Umbilical cord (tissue), 2 donors: ENCODE measurements around the gene RHOF. TPM values are rescaled to one million over a fixed set of nuclear protein-coding genes. Genes with fewer than 3 reads are reported as not detected.
"Not testable (repeated sequence)": the region's sequence is repeated elsewhere in the genome, so short reads cannot be mapped to it uniquely, and the experiment has no call there.

Source experiments
- DNase-seq: peaks from one replicate; pipeline ENCODE4 v3.0.0-alpha.2; 2015; ENCODE audit warnings: low spot score
- total RNA-seq: library from RNA; depleted of rRNA; stranded (reverse); fragments of >200 nt; gene quantifications from one replicate; pipeline ENCODE4 v1.2.3, GENCODE V29; 2014; ENCODE audit warnings: low replicate concordance; ENCODE audit not compliant: insufficient read depth

RHOF gene
- total RNA-seq, 1 donor from 2014 or later, result 15.9 TPM

DNA sequence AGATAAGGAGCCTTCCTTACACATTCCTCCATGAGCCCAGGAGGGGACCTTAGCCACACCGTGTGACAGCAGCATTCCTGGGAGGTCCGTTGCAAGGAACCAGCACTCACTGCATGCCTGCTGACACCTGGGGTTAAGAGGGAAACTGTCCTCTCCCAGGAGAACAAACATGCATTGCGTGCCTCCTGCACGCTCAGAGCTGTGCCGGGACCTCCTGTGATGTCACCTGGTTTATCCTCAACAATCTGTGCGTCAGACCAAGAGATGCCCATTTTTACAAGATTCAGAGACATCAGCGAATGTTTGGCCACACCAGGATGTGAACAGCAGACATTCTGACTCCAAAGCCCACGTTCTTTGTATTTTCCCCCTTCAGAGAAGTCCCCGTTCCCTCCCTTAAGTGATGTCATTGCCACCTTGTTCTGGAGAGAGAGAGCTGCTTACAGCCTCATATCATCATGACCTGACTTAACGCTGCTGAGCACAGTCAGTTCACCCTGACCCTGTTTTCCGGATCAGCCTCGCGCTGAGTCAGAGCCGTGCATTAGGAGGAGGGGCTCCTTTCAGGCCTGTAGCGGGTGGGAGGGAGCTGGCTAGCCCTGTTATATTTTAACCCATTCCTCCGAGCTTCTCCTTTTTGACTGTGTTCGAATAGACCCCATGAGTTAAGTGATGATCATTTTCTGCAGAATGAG lies 44.8 kb downstream of the RHOF start:
- DNase-seq, result peak; percentile 87

DNA sequence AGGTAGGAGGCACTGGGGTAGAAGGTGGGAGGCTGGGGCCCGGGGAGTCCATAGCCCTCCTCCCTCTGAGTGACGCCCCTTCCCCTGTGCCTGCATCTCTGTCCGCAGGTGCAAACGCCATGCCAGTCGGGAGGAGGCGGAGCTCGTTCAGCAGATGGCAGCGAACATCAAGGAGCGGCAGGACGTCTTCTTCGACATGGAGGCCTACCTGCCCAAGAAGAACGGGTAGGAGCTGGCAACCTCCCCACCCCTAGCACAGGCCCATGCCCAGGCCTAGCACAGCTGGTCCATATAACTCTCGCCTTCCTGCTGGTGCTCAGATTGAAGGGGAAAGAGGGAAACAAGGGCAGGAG lies 45.3 kb downstream of the RHOF start:
- DNase-seq, result no peak

DNA sequence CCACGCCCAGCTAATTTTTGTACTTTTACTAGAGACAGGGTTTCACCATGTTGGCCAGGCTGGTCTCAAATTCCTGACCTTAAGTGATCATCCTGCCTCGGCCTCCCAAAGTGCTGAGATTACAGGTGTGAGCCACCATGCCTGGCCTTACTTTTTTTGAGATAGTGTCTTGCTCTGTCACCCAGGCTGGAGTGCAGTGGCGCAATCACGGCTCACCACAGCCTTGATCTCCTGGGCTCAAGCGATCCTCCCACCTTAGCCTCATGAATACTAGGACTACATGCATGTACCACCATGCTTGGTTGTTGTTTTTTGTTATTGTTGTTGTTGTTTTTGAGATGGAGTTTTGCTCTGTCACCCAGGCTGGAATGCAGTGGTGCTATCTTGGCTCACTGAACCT lies 47.9 kb downstream of the RHOF start:
- not testable (repeated sequence) for DNase-seq

DNA sequence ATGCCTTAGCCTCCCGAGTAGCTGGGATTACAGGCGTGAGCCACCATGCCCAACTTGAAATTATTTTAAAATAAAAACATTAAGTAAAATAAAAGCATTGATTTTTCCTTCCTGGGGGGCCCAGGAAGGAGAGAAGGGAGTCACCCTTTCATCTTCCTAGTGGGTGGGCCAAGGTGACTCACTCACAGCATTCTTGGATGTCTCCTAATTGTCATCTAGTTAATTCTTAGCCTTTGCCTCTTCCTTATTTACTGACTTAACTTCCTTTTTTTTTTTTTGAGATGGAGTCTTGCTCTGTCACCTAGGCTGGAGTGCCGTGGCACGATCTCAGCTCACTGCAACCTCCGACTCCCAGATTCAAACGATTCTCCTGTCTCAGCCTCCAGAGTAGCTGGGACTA lies 51.7 kb downstream of the RHOF start:
- DNase-seq, result no peak

DNA sequence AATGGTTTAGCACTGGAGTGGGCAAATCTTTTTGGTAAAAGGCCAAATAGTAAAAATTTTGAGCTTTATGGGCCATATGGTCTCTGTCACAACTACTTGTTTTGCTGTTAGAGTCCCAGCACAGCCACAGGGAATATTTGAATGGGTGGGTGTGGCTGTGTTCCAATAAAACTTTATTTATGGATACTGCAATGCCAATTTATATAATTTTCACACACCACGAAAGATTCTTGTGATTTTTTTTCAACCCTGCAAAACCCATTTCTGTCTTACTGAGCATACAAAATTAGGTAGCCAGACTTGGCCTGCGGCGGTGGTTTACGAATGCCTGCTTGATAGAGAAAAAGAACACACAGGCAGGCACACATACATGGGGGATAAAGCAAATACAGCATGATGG lies 52.6 kb downstream of the RHOF start:
- no peak for DNase-seq

- no peak for DNase-seq
These were observed 55.1 kb downstream of the RHOF start for GRCh38 chr12:121738340-121738858.

GRCh38 chr12:121733849-121734248 lies 59.6 kb downstream of the RHOF start:
- DNase-seq, result no peak

- DNase-seq, result no peak
These were observed 62.0 kb downstream of the RHOF start for GRCh38 chr12:121731473-121731872.

- DNase-seq, result no peak
These were observed 64.5 kb downstream of the RHOF start for GRCh38 chr12:121729021-121729420.

Other genes starting within 250 kb of the RHOF start
- 8.4 TPM for gene KDM2B, start 212.7 kb downstream of the RHOF start, total RNA-seq
- 1.7 TPM for gene ORAI1, start 167.2 kb downstream of the RHOF start, total RNA-seq
- 1.9 TPM for gene MORN3, start 124.0 kb downstream of the RHOF start, total RNA-seq
- gene TMEM120B, start 80.9 kb downstream of the RHOF start, total RNA-seq, result 3.1 TPM
- gene SETD1B, start 10.3 kb upstream of the RHOF start, total RNA-seq, result 3.4 TPM
- not detected for gene HPD, start 65.2 kb upstream of the RHOF start, total RNA-seq
- 24.6 TPM for gene PSMD9, start 95.1 kb upstream of the RHOF start, total RNA-seq
- 15.9 TPM for gene CFAP251, start 124.9 kb upstream of the RHOF start, total RNA-seq
- 10.4 TPM for gene BCL7A, start 228.2 kb upstream of the RHOF start, total RNA-seq